Psoas muscle (tissue), 8 donors: Measurements from ENCODE around the gene ZNF410. TPM values are rescaled to one million over a fixed set of nuclear protein-coding genes. Genes with fewer than 3 reads are reported as not detected.
"Not testable (repeated sequence)": the region's sequence is repeated elsewhere in the genome, so short reads cannot be mapped to it uniquely, and the experiment has no call there.

Experiments
- ATAC-seq, 4 donors: fragments of 200-7000 bp; cut with Tn5 transposase; one replicate each; pipeline ENCODE4 v1.9.1; 2020; ENCODE audit warnings: moderate library complexity in 3 of 4, mild to moderate bottlenecking in 2 of 4
- DNase-seq, 2 donors: peaks; one replicate each; pipeline ENCODE4 v3.0.0-alpha.2; 2020
- H3K27ac ChIP-seq: fragments of 200-600 bp; one replicate; pipeline ENCODE4 v1.8.0; 2022
- H3K27me3 ChIP-seq, 3 donors: fragments of 200-600 bp in 1 of 3; one replicate each; pipeline versions ENCODE4 v1.6.1 to v1.8.0; 2013 to 2022; ENCODE audit warnings: low read length in 2 of 3, mild to moderate bottlenecking in 2 of 3, moderate library complexity in 1 of 3; ENCODE audit not compliant: insufficient read depth in 3 of 3
- H3K36me3 ChIP-seq, 2 donors: fragments of 200-600 bp in 1 of 2; one replicate each; pipeline versions ENCODE4 v1.6.1 to v1.8.0; 2013 to 2022; ENCODE audit warnings: low read depth in 1 of 2, mild to moderate bottlenecking in 1 of 2, moderate library complexity in 1 of 2; ENCODE audit not compliant: insufficient read depth in 1 of 2
- H3K4me1 ChIP-seq: fragments of 200-600 bp; one replicate; pipeline ENCODE4 v1.8.0; 2022
- H3K4me3 ChIP-seq: fragments of 200-600 bp; one replicate; pipeline ENCODE4 v1.8.0; 2022; ENCODE audit warnings: mild to moderate bottlenecking
- H3K9me3 ChIP-seq: fragments of 200-600 bp; one replicate; pipeline ENCODE4 v1.8.0; 2022
- whole genome bisulfite sequencing, 3 donors: extraction: QIAGEN DNeasy Blood & Tissue Kit; methylation state at CpG; one replicate each; pipeline versions ENCODE4 v1.1.6 to v1.1.7; 2013; 5-methylcytosine and 5-hydroxymethylcytosine counted together
- intact Hi-C, 2 donors: fragments of 100-400 bp; cut with DNase I; formaldehyde crosslinking; loops; one replicate each; pipeline versions ENCODE4 v1.11.0 to v1.14.2; 2022
- polyA plus RNA-seq, 3 donors: library from polyadenylated mRNA; stranded (reverse); fragments of 200-250 nt; gene quantifications; one replicate each; pipeline ENCODE4 v1.2.3, GENCODE V29; 2013
- total RNA-seq, 4 donors: library from RNA; stranded (reverse); fragmentation: NEBNext Ultra II Directional in 2 of 4; extraction: Animal tissue kit (Norgen Biotek cat#: 25700) in 2 of 4; gene quantifications; one replicate each; pipeline versions ENCODE4 v1.2.1 to v1.2.4, GENCODE V29; 2021 to 2023
- TF ChIP-seq, protein P1 (sequence below): fragments of 200-600 bp; IDR thresholded peaks from one replicate; pipeline ENCODE4 v1.8.0; 2022; ENCODE audit warnings: antibody characterized with exemption
- donor health status: healthy with polysubstance abuse.
- donor health status: DM: no; HTN: no; CAD: no; lungs with moderate emphysema.
- donor health status: Bipolar disorder and iron deficiency.
- donor health status: healthy.
- donor health status: DM: yes; HTN: yes; CAD: no.
- donor health status: DM: no; HTN: no; CAD: no.
- donor health status: DM: no; HTN: no; CAD: no.
- donor health status: DM: yes; HTN: yes; CAD: no.

Gene ZNF410
- total and polyA plus RNA-seq, 7 donors, result 13.1 to 40.6 (median 21.4) TPM

DNA sequence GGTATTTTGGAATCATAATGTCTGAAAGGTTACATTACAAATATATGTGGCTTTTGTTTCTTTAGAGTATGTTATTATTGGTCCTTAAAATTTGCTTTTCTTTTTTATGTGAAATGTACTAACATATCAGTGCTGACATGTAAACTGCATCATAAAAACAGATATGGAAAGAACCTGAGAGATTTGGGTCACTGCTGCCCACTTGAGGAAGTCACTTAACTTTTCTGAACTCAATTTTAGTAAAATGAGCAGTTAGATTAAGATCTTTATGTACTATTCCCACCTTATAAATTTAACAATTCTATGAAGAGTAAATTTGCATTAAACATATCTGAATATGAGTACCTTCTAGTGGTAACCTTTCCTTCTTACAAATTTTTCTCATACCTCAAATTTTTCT is 27.5 kb upstream of the ZNF410 start:
- Histone ChIP-seq H3K27ac (no peak overlapping the region), H3K9me3 (no peaks in the 10 kb centered on the region), H3K4me1 (no peaks in the 10 kb centered on the region), H3K27me3 (no peaks in the 10 kb centered on the region), H3K36me3 (peaks cover 5 to 55% of the 10 kb centered on the region in 2 donors), H3K4me3 (no peak overlapping the region)
- ATAC-seq (no peak), DNase-seq (no peak)
- TF ChIP-seq, protein P1, sequence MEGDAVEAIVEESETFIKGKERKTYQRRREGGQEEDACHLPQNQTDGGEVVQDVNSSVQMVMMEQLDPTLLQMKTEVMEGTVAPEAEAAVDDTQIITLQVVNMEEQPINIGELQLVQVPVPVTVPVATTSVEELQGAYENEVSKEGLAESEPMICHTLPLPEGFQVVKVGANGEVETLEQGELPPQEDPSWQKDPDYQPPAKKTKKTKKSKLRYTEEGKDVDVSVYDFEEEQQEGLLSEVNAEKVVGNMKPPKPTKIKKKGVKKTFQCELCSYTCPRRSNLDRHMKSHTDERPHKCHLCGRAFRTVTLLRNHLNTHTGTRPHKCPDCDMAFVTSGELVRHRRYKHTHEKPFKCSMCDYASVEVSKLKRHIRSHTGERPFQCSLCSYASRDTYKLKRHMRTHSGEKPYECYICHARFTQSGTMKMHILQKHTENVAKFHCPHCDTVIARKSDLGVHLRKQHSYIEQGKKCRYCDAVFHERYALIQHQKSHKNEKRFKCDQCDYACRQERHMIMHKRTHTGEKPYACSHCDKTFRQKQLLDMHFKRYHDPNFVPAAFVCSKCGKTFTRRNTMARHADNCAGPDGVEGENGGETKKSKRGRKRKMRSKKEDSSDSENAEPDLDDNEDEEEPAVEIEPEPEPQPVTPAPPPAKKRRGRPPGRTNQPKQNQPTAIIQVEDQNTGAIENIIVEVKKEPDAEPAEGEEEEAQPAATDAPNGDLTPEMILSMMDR, result no peak
- intact Hi-C loops, result no loop called here

DNA sequence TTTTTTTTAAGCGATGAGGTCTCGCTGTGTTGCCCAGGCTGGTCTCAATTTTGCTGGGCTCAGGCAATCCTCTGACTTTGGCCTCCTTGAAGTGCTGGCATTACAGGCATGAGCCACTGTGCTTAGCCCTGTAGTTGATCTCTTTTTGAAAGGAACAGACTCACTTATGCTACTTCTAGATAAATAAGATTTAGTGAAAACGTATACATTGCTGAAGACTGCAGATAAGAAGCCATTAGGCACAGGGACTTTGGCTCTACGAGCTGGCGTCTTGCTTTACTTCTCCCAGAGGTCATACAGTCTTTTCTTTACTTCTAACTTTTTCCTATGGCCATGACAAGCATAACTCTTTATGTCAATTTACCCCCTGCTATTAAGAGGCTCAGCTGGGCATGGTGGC is 25.6 kb upstream of the ZNF410 start:
- intact Hi-C loops, result no loop called here
- no peak overlapping the region for H3K4me3 ChIP-seq
- 91 to 94% (median 92%) methylated on average over 5 of the region's 5 CpGs for WGBS, 3 donors

DNA sequence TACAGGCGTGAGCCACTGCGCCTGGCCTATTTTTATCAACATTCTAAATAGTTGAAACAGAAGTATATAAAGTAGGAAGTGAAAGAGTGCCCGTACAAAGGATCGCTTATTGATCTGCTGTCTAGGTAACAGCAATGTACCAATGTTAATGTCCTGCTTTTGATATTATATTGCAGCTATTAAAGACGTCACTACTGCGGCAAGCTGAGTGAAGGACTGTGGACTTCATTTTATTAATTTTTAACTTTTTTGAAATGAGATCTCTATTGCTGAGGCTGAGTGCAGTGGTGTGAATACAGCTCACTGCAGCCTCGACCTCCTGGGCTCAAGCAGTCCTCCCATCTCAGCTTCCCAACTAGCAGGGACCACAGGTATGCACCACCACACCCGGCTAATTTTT is 24.2 kb upstream of the ZNF410 start:
- ATAC-seq (no peak), DNase-seq (no peak)
- TF ChIP-seq, protein P1, result no peak
- Histone ChIP-seq H3K36me3 (peaks cover 7 to 81% of the 10 kb centered on the region in 2 donors), H3K4me3 (no peak overlapping the region), H3K27me3 (no peaks in the 10 kb centered on the region), H3K27ac (no peak overlapping the region), H3K9me3 (no peaks in the 10 kb centered on the region), H3K4me1 (no peaks in the 10 kb centered on the region)
- 92 to 95% (median 94%) methylated on average over 8 of the region's 8 CpGs for WGBS, 3 donors
- intact Hi-C loops, result no loop called here

More for the DNA sequence above, 25.6 kb upstream of the ZNF410 start:
- Histone ChIP-seq H3K36me3 (peaks cover 7 to 73% of the 10 kb centered on the region in 2 donors), H3K27me3 (no peaks in the 10 kb centered on the region), H3K9me3 (no peaks in the 10 kb centered on the region), H3K27ac (no peak overlapping the region), H3K4me1 (no peaks in the 10 kb centered on the region)
- no peak for ATAC-seq
- DNase-seq, result no peak
- TF ChIP-seq, protein P1, result no peak

DNA sequence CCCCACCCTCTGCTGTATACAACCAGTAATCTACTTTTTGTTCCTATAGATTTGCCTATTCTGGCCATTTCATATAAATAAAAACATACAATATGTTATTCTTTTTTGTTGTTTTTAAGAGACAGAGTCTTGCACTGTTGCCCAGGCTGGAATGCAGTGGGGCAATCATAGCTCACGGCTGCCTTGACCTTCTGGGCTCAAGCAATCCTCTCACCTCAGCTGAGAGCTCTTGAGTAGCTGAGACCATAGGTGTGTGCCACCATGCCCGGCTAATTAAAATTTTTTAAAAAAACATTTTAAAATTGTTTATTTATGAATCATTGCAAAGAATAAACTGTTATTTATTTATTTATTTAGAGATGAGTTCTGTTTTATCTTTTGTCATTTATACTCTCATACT is 23.4 kb upstream of the ZNF410 start:
- no peaks in the 10 kb centered on the region for H3K4me1 ChIP-seq
- 82 to 87% (median 82%) methylated on average over 2 of the region's 2 CpGs for WGBS, 3 donors
- ATAC-seq (no peak), DNase-seq (no peak)
- H3K9me3 ChIP-seq, result no peaks in the 10 kb centered on the region
- TF ChIP-seq, protein P1, result no peak
- intact Hi-C loops, result no loop called here
- H3K27ac ChIP-seq, result no peak overlapping the region
- H3K36me3 ChIP-seq, result peaks cover 7 to 88% of the 10 kb centered on the region in 2 donors
- H3K4me3 ChIP-seq, result no peak overlapping the region
- no peaks in the 10 kb centered on the region for H3K27me3 ChIP-seq

DNA sequence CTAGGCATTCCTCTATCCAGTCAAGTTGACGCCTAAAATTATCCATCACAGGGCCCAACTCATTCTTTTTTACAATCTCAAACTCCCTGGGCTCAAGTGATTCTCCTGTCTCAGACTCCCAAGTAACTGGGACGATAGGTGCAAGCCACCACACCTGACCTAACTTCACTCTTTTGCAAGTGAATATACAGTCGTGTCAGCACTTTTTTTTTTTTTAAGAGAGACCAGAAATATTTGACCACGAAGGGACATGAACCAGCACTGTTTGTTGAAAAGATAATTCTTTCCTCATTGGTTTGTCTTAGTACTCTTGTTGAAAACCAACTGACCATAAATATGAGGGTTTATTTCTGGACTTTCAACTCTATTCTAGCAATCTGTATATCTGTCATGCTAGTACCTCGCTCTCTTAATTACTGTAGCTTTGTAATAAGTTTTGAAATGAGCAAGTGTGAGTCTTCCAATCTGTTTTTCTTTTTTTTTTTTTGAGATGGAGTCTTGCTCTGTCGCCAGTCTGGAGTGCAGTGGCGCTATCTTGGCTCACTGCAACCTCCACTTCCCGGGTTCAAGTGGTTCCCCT is 21.0 kb upstream of the ZNF410 start:
- Histone ChIP-seq H3K27me3 (no peaks in the 10 kb centered on the region), H3K36me3 (peaks cover 7 to 69% of the 10 kb centered on the region in 2 donors), H3K4me3 (no peak overlapping the region), H3K27ac (no peak overlapping the region), H3K4me1 (no peaks in the 10 kb centered on the region), H3K9me3 (no peaks in the 10 kb centered on the region)
- ATAC-seq (no peak), DNase-seq (no peak)
- intact Hi-C loops, result no loop called here
- TF ChIP-seq, protein P1, result no peak
- 89 to 92% (median 90%) methylated on average over 8 of the region's 8 CpGs for WGBS, 3 donors

DNA sequence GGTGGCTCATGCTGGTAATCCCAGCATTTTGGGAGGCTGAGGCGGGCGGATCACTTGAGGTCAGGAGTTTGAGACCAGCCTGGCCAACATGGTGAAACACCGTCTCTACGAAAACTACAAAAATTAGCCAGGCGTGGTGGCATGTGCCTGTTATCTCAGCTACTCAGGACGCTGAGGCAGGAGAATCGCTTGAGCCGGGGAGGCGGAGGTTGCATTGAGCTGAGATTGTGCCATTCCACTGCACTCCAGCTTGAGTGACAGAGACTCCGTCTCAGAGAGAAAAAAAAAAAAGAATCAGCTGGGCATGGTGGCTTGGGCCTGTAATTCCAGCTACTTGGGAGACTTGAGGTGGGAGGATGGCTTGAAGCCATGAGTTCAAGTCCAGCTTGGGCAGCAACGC is 16.9 kb upstream of the ZNF410 start:
- ATAC-seq, H3K27ac ChIP-seq, H3K9me3 ChIP-seq, H3K4me1 ChIP-seq, H3K4me3 ChIP-seq, intact Hi-C loops, DNase-seq, H3K27me3 ChIP-seq: not testable (repeated sequence)
- H3K36me3 ChIP-seq, result peaks cover 2 to 49% of the 10 kb centered on the region in 2 donors
- 92 to 96% (median 95%) methylated on average over 11 of the region's 11 CpGs for WGBS, 3 donors
